ENCODE results near the gene OMP. TPM values are rescaled to one million over a fixed set of nuclear protein-coding genes. Genes with fewer than 3 reads are reported as not detected.
A peak's percentile ranks its signal among the peaks of the same experiment; 100 is the strongest.

The OMP gene
- total and polyA plus RNA-seq, 2 experiments from 2014 or later = not detected

DNA sequence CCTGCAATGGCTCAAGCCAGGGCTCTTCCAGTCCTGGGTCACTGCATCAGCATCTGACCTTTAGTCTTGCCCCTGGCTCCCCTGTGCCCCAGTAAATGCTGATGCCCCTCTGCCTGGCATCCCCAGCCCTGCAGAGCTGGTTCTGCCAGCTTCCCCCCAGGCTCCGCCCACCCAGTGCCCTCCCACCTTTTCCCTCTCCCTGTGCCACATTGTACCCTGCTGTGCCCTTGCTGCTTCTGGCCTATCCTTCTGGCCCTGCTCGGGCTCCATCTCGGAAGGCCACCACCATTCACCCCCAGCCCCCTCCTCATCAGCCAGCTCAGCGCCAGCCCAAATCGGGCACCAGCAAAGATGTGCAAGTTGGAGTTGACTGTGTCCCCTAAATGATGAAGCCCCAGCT is 28.4 kb upstream of the OMP start:
- H3K4me1 ChIP-seq (ENCODE audit: low read depth) = no peaks in the 10 kb centered on the region
- H3K4me3 ChIP-seq = no peak overlapping the region
- H3K9me3 ChIP-seq (ENCODE audit: low read depth) = no peaks in the 10 kb centered on the region
- TF ChIP-seq, protein P1, sequence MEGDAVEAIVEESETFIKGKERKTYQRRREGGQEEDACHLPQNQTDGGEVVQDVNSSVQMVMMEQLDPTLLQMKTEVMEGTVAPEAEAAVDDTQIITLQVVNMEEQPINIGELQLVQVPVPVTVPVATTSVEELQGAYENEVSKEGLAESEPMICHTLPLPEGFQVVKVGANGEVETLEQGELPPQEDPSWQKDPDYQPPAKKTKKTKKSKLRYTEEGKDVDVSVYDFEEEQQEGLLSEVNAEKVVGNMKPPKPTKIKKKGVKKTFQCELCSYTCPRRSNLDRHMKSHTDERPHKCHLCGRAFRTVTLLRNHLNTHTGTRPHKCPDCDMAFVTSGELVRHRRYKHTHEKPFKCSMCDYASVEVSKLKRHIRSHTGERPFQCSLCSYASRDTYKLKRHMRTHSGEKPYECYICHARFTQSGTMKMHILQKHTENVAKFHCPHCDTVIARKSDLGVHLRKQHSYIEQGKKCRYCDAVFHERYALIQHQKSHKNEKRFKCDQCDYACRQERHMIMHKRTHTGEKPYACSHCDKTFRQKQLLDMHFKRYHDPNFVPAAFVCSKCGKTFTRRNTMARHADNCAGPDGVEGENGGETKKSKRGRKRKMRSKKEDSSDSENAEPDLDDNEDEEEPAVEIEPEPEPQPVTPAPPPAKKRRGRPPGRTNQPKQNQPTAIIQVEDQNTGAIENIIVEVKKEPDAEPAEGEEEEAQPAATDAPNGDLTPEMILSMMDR (IDR thresholded peaks at IDR 0.05; ENCODE audit: low read depth, low read length) = no peak
- no peak overlapping the region for H3K27ac ChIP-seq
- no peaks in the 10 kb centered on the region for H3K36me3 ChIP-seq
- H3K27me3 ChIP-seq = no peaks in the 10 kb centered on the region
- no peak for DNase-seq (ENCODE audit: low read depth in 1 of 2, low spot score in 1 of 2)

DNA sequence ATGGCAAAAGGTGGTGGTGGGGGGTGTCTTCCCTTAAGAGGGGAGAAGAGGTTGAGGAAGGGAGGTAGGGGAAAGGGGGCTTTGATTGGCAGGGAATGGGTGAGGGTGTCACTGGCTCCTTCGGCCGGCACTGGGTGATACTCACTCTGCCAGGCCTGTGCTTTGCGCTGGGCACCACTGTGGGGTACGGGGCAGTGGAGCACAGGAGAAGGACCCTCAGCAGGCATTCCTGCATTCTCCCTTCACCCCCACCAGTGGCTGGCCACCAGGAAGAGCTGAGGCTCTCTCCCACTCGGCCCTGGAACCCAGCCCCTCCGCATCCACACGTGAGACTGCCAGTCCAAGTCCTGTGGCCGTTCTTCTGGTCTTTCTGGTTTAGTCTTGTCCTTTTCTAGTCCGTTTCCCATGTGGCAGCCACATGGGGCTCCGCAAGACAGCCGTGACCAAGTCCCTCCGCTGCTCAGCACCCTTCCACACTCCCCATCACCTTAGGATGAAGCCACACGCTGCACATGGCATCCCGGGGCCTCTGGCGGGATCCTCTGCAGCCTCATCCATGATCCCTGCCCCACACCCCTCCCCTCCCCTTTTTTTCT is 27.9 kb upstream of the OMP start:
- no peaks in the 10 kb centered on the region for H3K9me3 ChIP-seq (ENCODE audit: low read depth)
- H3K36me3 ChIP-seq = no peaks in the 10 kb centered on the region
- H3K4me3 ChIP-seq = no peak overlapping the region
- no peak overlapping the region for H3K27ac ChIP-seq
- no peaks in the 10 kb centered on the region for H3K4me1 ChIP-seq (ENCODE audit: low read depth)
- H3K27me3 ChIP-seq = no peaks in the 10 kb centered on the region
- no peak for DNase-seq (ENCODE audit: low read depth in 1 of 2, low spot score in 1 of 2)
- TF ChIP-seq, protein P1 (IDR thresholded peaks at IDR 0.05; ENCODE audit: low read depth, low read length) = no peak

DNA sequence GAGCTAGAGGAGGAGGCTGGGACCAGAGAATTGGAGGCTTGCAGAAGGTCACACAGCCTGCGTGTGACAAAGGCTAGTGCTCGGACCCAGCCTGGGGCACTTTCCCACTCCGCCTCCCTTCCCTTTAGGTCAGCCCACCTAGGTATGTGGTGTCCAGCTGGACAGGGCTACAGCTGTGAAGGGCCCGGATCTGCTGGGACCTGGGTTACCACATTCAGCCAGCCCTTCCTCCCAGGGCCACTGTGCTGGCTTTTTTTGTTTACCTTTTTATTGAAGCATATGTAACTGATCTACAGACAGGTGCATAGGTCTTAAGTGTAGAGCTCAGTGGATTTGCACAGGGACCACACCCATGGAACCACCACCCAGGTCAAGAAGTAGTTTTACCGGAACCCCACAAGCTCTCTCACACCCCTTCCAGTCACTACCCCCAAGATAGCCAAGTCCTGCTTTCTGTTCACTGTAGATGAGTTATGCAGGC is 27.2 kb upstream of the OMP start:
- no peaks in the 10 kb centered on the region for H3K9me3 ChIP-seq (ENCODE audit: low read depth)
- H3K27ac ChIP-seq = no peak overlapping the region
- H3K27me3 ChIP-seq = no peaks in the 10 kb centered on the region
- no peak overlapping the region for H3K4me3 ChIP-seq
- TF ChIP-seq, protein P1 (IDR thresholded peaks at IDR 0.05; ENCODE audit: low read depth, low read length) = no peak
- H3K36me3 ChIP-seq = no peaks in the 10 kb centered on the region
- H3K4me1 ChIP-seq (ENCODE audit: low read depth) = no peaks in the 10 kb centered on the region
- DNase-seq (ENCODE audit: low read depth in 1 of 2, low spot score in 1 of 2) = no peak

DNA sequence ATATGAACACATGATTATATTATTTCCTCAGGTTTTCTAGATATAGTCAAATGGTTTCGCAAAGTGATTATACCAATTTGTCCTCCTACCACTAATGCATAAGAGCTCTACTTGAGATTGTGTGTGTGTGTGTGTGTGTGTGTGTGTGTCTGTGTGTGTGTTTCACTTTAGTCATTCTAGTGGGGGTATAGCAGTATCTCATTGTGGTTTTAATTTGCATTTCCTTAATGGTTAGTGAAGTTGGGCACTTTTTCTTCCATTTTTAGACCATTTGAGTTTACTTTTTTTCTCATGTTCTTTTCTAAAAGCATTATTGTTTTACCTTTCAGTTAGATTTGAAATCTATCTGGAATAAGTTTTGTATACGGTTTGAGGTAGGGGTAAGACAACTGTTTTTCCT is 23.0 kb upstream of the OMP start:
- Histone ChIP-seq H3K4me1 (ENCODE audit: low read depth) (no peaks in the 10 kb centered on the region), H3K27ac (no peak overlapping the region), H3K36me3 (no peaks in the 10 kb centered on the region), H3K4me3 (no peak overlapping the region), H3K27me3 (no peaks in the 10 kb centered on the region), H3K9me3 (ENCODE audit: low read depth) (no peaks in the 10 kb centered on the region)
- no peak for DNase-seq (ENCODE audit: low read depth in 1 of 2, low spot score in 1 of 2)
- TF ChIP-seq, protein P1 (IDR thresholded peaks at IDR 0.05; ENCODE audit: low read depth, low read length) = no peak

DNA sequence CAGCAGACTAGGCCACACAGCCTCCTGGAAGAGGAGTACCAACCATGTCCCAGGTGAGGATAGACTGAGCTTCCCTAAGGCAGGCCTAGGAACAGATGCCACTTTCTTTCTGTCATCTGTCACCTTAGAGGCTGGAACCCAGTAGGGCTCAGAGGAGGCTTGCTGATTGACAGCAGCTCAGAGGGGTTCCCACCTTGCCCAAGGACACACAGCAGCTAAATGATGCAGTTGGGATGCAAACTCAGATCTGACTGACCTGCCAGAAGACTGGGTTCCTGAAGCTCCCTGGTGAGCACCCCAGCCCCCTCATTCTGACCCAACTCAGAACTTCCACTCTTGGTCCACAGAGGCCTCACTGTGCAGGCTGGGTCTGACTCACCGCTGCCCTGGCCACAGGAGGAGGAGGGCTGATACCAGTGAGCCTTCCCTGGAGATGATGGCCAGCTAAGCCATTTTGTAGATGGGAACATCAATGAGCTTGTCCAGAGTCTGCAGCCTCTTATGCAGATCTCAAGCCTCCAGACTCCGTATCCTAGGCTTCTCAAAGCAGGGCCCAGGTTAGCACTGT is 21.9 kb upstream of the OMP start:
- H3K27ac ChIP-seq = no peak overlapping the region
- H3K9me3 ChIP-seq (ENCODE audit: low read depth) = no peaks in the 10 kb centered on the region
- H3K27me3 ChIP-seq = no peaks in the 10 kb centered on the region
- H3K36me3 ChIP-seq = no peaks in the 10 kb centered on the region
- H3K4me1 ChIP-seq (ENCODE audit: low read depth) = no peaks in the 10 kb centered on the region
- no peak overlapping the region for H3K4me3 ChIP-seq
- TF ChIP-seq, protein P1 (IDR thresholded peaks at IDR 0.05; ENCODE audit: low read depth, low read length) = no peak
- DNase-seq (ENCODE audit: low read depth in 1 of 2, low spot score in 1 of 2) = peak in 1 of 2 donors; percentile 49

All from cardiac muscle cell (in vitro differentiated cells and primary cell).